Neural cell (in vitro differentiated cells): Measurements from ENCODE around the gene ANKRD6. TPM values are rescaled to one million over a fixed set of nuclear protein-coding genes. Genes with fewer than 3 reads are reported as not detected.

Experiments used
- H2AFZ ChIP-seq: fragments of 200-600, 300-800 bp; sonication (generic), shearing (Covaris generic); 2 replicates; pipeline ENCODE4 v1.6.0; 2014; ENCODE audit warnings: low read depth, mild to moderate bottlenecking, antibody characterized with exemption, low read length, moderate library complexity
- H3F3A ChIP-seq: fragments of 200-600 bp; shearing (Covaris generic); 2 replicates; pipeline ENCODE4 v1.6.1; 2016; ENCODE audit warnings: mild to moderate bottlenecking, moderate library complexity, mixed read lengths, antibody characterized with exemption, low read length; ENCODE audit not compliant: insufficient read depth, poor library complexity, severe bottlenecking
- H3K27ac ChIP-seq: fragments of 200-600, 300-800 bp; sonication (generic), shearing (Covaris generic); 2 replicates; pipeline ENCODE4 v1.5.1; 2014; ENCODE audit warnings: mild to moderate bottlenecking, low read length, moderate library complexity
- H3K27me3 ChIP-seq: fragments of 300-800, 200-600 bp; sonication (generic), shearing (Covaris generic); 2 replicates; pipeline ENCODE4 v1.6.0; 2014; ENCODE audit warnings: mild to moderate bottlenecking, low read depth, low read length, moderate library complexity; ENCODE audit not compliant: insufficient read depth
- H3K36me3 ChIP-seq: fragments of 300-800, 200-600 bp; sonication (generic), shearing (Covaris generic); 2 replicates; pipeline ENCODE4 v1.5.1; 2014; ENCODE audit warnings: mild to moderate bottlenecking, antibody characterized with exemption, low read length, moderate library complexity; ENCODE audit not compliant: insufficient read depth
- H3K4me2 ChIP-seq: fragments of 300-800, 200-600 bp; sonication (generic), shearing (Covaris generic); 2 replicates; pipeline ENCODE4 v1.6.0; 2014; ENCODE audit warnings: mild to moderate bottlenecking, low read length
- H3K4me3 ChIP-seq: fragments of 300-800, 200-600 bp; sonication (generic), shearing (Covaris generic); 2 replicates; pipeline ENCODE4 v1.5.1; 2014; ENCODE audit warnings: mild to moderate bottlenecking, low read length, moderate library complexity
- H3K79me2 ChIP-seq: fragments of 200-600 bp; shearing (Covaris generic); replicated peaks from 2 replicates; pipeline ENCODE4 v1.6.0; 2014; ENCODE audit warnings: mild to moderate bottlenecking, low read length, moderate library complexity; ENCODE audit not compliant: insufficient read depth
- H3K9ac ChIP-seq: fragments of 300-800, 200-600 bp; sonication (generic), shearing (Covaris generic); 2 replicates; pipeline ENCODE4 v1.6.1; 2016; ENCODE audit warnings: mild to moderate bottlenecking, low read length, mixed read lengths
- H3K9me2 ChIP-seq: fragments of 200-600 bp; shearing (Covaris generic); 2 replicates; pipeline ENCODE4 v1.6.1; 2016; ENCODE audit warnings: mild to moderate bottlenecking, low read length, mixed read lengths; ENCODE audit not compliant: insufficient read depth
- H3K9me3 ChIP-seq: fragments of 200-600, 300-800 bp; sonication (generic), shearing (Covaris generic); 2 replicates; pipeline ENCODE4 v1.6.1; 2016; ENCODE audit warnings: mild to moderate bottlenecking, mixed run types, low read length, moderate library complexity, mixed read lengths
- H4K20me1 ChIP-seq: fragments of 200-600 bp; shearing (Covaris generic); 2 replicates; pipeline ENCODE4 v1.6.1; 2016; ENCODE audit warnings: mild to moderate bottlenecking, mixed run types; ENCODE audit not compliant: insufficient read depth
- CTCF ChIP-seq: fragments of 450-650 bp; IDR thresholded peaks from 2 replicates; pipeline ENCODE4 v1.5.1; 2014; ENCODE audit warnings: antibody characterized with exemption, mild to moderate bottlenecking, moderate library complexity; ENCODE audit not compliant: poor library complexity, severe bottlenecking
- EP300 ChIP-seq: fragments of 450-650 bp; conservative IDR thresholded peaks from 2 replicates; pipeline ENCODE4 v1.6.1; 2014; ENCODE audit warnings: antibody characterized with exemption, mild to moderate bottlenecking, moderate library complexity; ENCODE audit not compliant: poor library complexity, severe bottlenecking
- EZH2 ChIP-seq: fragments of 200-600, 300-800 bp; shearing (Covaris generic), sonication (generic); IDR thresholded peaks from 2 replicates; pipeline ENCODE4 v1.6.1; 2014; ENCODE audit warnings: antibody characterized with exemption, low read length, borderline replicate concordance, mild to moderate bottlenecking; ENCODE audit not compliant: insufficient read depth, poor library complexity, severe bottlenecking
- MXI1 ChIP-seq: fragments of 450-650 bp; conservative IDR thresholded peaks from 2 replicates; pipeline ENCODE4 v1.6.1; 2014; ENCODE audit warnings: antibody characterized with exemption, mild to moderate bottlenecking; ENCODE audit not compliant: poor library complexity, severe bottlenecking
- POLR2AphosphoS5 ChIP-seq: IDR thresholded peaks from 2 replicates; pipeline ENCODE4 v1.6.1; 2012
- RAD21 ChIP-seq: fragments of 450-650 bp; conservative IDR thresholded peaks from 2 replicates; pipeline ENCODE4 v1.6.1; 2014; ENCODE audit warnings: antibody characterized with exemption, mild to moderate bottlenecking, moderate library complexity
- REST ChIP-seq: IDR thresholded peaks from 2 replicates; pipeline ENCODE4 v1.6.1; 2012; ENCODE audit warnings: borderline replicate concordance
- SMC3 ChIP-seq: fragments of 450-650 bp; conservative IDR thresholded peaks from 2 replicates; pipeline ENCODE4 v1.6.1; 2014; ENCODE audit warnings: antibody characterized with exemption, mild to moderate bottlenecking, moderate library complexity; ENCODE audit not compliant: poor library complexity
- TAF1 ChIP-seq: IDR thresholded peaks from 2 replicates; pipeline ENCODE4 v1.6.1; 2012; ENCODE audit warnings: low read depth
- polyA plus RNA-seq: library from polyadenylated mRNA; depleted of rRNA; stranded (reverse); fragments of >200 nt; gene quantifications from 2 replicates; pipeline ENCODE4 v1.2.3, GENCODE V29; 2014

The ANKRD6 gene
- polyA plus RNA-seq, 1 donor from 2014 or later, result 43.5 TPM

GRCh38 chr6:89542866-89543265 is 109.9 kb downstream of the ANKRD6 start:
- Histone ChIP-seq H3K4me2 (no peak overlapping the region), H3K4me3 (no peak overlapping the region), H3K9ac (no peak overlapping the region), H3K36me3 (no peaks in the 10 kb centered on the region), H3K27me3 (no peaks in the 10 kb centered on the region), H3K79me2 (no peaks in the 10 kb centered on the region), H2AFZ (no peak overlapping the region), H3K9me3 (no peaks in the 10 kb centered on the region), H3K9me2 (no peaks in the 10 kb centered on the region), H4K20me1 (no peaks in the 10 kb centered on the region), H3F3A (no peaks in the 10 kb centered on the region), H3K27ac (no peak overlapping the region)
- no peak for TF ChIP-seq MXI1
- TF ChIP-seq EP300, result no peak
- no peak for TF ChIP-seq RAD21
- TF ChIP-seq SMC3, result no peak
- TF ChIP-seq REST, result no peak
- TF ChIP-seq POLR2AphosphoS5, result no peak
- TF ChIP-seq CTCF, result no peak
- TF ChIP-seq EZH2, result no peak
- no peak for TF ChIP-seq TAF1

- no peak overlapping the region for H3K4me3 ChIP-seq
- H3K9me2 ChIP-seq, result no peaks in the 10 kb centered on the region
- H3K27ac ChIP-seq, result no peak overlapping the region
- TF ChIP-seq TAF1, result no peak
- TF ChIP-seq RAD21, result no peak
- no peak for TF ChIP-seq SMC3
- no peak for TF ChIP-seq MXI1
- no peak for TF ChIP-seq EZH2
- no peak for TF ChIP-seq EP300
- no peak for TF ChIP-seq REST
- no peak for TF ChIP-seq CTCF
- no peak for TF ChIP-seq POLR2AphosphoS5
- no peak overlapping the region for H3K4me2 ChIP-seq
- no peak overlapping the region for H3K9ac ChIP-seq
- H3K36me3 ChIP-seq, result no peaks in the 10 kb centered on the region
- no peaks in the 10 kb centered on the region for H3K9me3 ChIP-seq
- no peaks in the 10 kb centered on the region for H3K79me2 ChIP-seq
- no peaks in the 10 kb centered on the region for H4K20me1 ChIP-seq
- no peaks in the 10 kb centered on the region for H3K27me3 ChIP-seq
- no peaks in the 10 kb centered on the region for H3F3A ChIP-seq
- H2AFZ ChIP-seq, result no peak overlapping the region
Observed at GRCh38 chr6:89547281-89547680, 114.3 kb downstream of the ANKRD6 start.
